Neural cell (in vitro differentiated cells): Measurements from ENCODE around the gene PCBP4. TPM values are rescaled to one million over a fixed set of nuclear protein-coding genes. Genes with fewer than 3 reads are reported as not detected.

ENCODE experiments used
- H2AFZ ChIP-seq: fragments of 200-600, 300-800 bp; sonication (generic), shearing (Covaris generic); 2 replicates; pipeline ENCODE4 v1.6.0; 2014; ENCODE audit warnings: low read depth, mild to moderate bottlenecking, antibody characterized with exemption, low read length, moderate library complexity
- H3F3A ChIP-seq: fragments of 200-600 bp; shearing (Covaris generic); 2 replicates; pipeline ENCODE4 v1.6.1; 2016; ENCODE audit warnings: mild to moderate bottlenecking, moderate library complexity, mixed read lengths, antibody characterized with exemption, low read length; ENCODE audit not compliant: insufficient read depth, poor library complexity, severe bottlenecking
- H3K27ac ChIP-seq: fragments of 200-600, 300-800 bp; sonication (generic), shearing (Covaris generic); 2 replicates; pipeline ENCODE4 v1.5.1; 2014; ENCODE audit warnings: mild to moderate bottlenecking, low read length, moderate library complexity
- H3K27me3 ChIP-seq: fragments of 300-800, 200-600 bp; sonication (generic), shearing (Covaris generic); 2 replicates; pipeline ENCODE4 v1.6.0; 2014; ENCODE audit warnings: mild to moderate bottlenecking, low read depth, low read length, moderate library complexity; ENCODE audit not compliant: insufficient read depth
- H3K36me3 ChIP-seq: fragments of 300-800, 200-600 bp; sonication (generic), shearing (Covaris generic); 2 replicates; pipeline ENCODE4 v1.5.1; 2014; ENCODE audit warnings: mild to moderate bottlenecking, antibody characterized with exemption, low read length, moderate library complexity; ENCODE audit not compliant: insufficient read depth
- H3K4me2 ChIP-seq: fragments of 300-800, 200-600 bp; sonication (generic), shearing (Covaris generic); 2 replicates; pipeline ENCODE4 v1.6.0; 2014; ENCODE audit warnings: mild to moderate bottlenecking, low read length
- H3K4me3 ChIP-seq: fragments of 300-800, 200-600 bp; sonication (generic), shearing (Covaris generic); 2 replicates; pipeline ENCODE4 v1.5.1; 2014; ENCODE audit warnings: mild to moderate bottlenecking, low read length, moderate library complexity
- H3K79me2 ChIP-seq: fragments of 200-600 bp; shearing (Covaris generic); replicated peaks from 2 replicates; pipeline ENCODE4 v1.6.0; 2014; ENCODE audit warnings: mild to moderate bottlenecking, low read length, moderate library complexity; ENCODE audit not compliant: insufficient read depth
- H3K9ac ChIP-seq: fragments of 300-800, 200-600 bp; sonication (generic), shearing (Covaris generic); 2 replicates; pipeline ENCODE4 v1.6.1; 2016; ENCODE audit warnings: mild to moderate bottlenecking, low read length, mixed read lengths
- H3K9me2 ChIP-seq: fragments of 200-600 bp; shearing (Covaris generic); 2 replicates; pipeline ENCODE4 v1.6.1; 2016; ENCODE audit warnings: mild to moderate bottlenecking, low read length, mixed read lengths; ENCODE audit not compliant: insufficient read depth
- H3K9me3 ChIP-seq: fragments of 200-600, 300-800 bp; sonication (generic), shearing (Covaris generic); 2 replicates; pipeline ENCODE4 v1.6.1; 2016; ENCODE audit warnings: mild to moderate bottlenecking, mixed run types, low read length, moderate library complexity, mixed read lengths
- H4K20me1 ChIP-seq: fragments of 200-600 bp; shearing (Covaris generic); 2 replicates; pipeline ENCODE4 v1.6.1; 2016; ENCODE audit warnings: mild to moderate bottlenecking, mixed run types; ENCODE audit not compliant: insufficient read depth
- EP300 ChIP-seq: fragments of 450-650 bp; conservative IDR thresholded peaks from 2 replicates; pipeline ENCODE4 v1.6.1; 2014; ENCODE audit warnings: antibody characterized with exemption, mild to moderate bottlenecking, moderate library complexity; ENCODE audit not compliant: poor library complexity, severe bottlenecking
- EZH2 ChIP-seq: fragments of 200-600, 300-800 bp; shearing (Covaris generic), sonication (generic); IDR thresholded peaks from 2 replicates; pipeline ENCODE4 v1.6.1; 2014; ENCODE audit warnings: antibody characterized with exemption, low read length, borderline replicate concordance, mild to moderate bottlenecking; ENCODE audit not compliant: insufficient read depth, poor library complexity, severe bottlenecking
- MXI1 ChIP-seq: fragments of 450-650 bp; conservative IDR thresholded peaks from 2 replicates; pipeline ENCODE4 v1.6.1; 2014; ENCODE audit warnings: antibody characterized with exemption, mild to moderate bottlenecking; ENCODE audit not compliant: poor library complexity, severe bottlenecking
- RAD21 ChIP-seq: fragments of 450-650 bp; conservative IDR thresholded peaks from 2 replicates; pipeline ENCODE4 v1.6.1; 2014; ENCODE audit warnings: antibody characterized with exemption, mild to moderate bottlenecking, moderate library complexity
- SMC3 ChIP-seq: fragments of 450-650 bp; conservative IDR thresholded peaks from 2 replicates; pipeline ENCODE4 v1.6.1; 2014; ENCODE audit warnings: antibody characterized with exemption, mild to moderate bottlenecking, moderate library complexity; ENCODE audit not compliant: poor library complexity
- TAF1 ChIP-seq: IDR thresholded peaks from 2 replicates; pipeline ENCODE4 v1.6.1; 2012; ENCODE audit warnings: low read depth
- polyA plus RNA-seq: library from polyadenylated mRNA; depleted of rRNA; stranded (reverse); fragments of >200 nt; gene quantifications from 2 replicates; pipeline ENCODE4 v1.2.3, GENCODE V29; 2014
- TF ChIP-seq, protein P1 (sequence below): fragments of 450-650 bp; IDR thresholded peaks from 2 replicates; pipeline ENCODE4 v1.5.1; 2014; ENCODE audit warnings: antibody characterized with exemption, mild to moderate bottlenecking, moderate library complexity; ENCODE audit not compliant: poor library complexity, severe bottlenecking
- TF ChIP-seq, protein P2 (sequence below): IDR thresholded peaks from 2 replicates; pipeline ENCODE4 v1.6.1; 2012; ENCODE audit warnings: borderline replicate concordance

PCBP4 gene
- polyA plus RNA-seq, 1 donor from 2014 or later = 251 TPM

DNA sequence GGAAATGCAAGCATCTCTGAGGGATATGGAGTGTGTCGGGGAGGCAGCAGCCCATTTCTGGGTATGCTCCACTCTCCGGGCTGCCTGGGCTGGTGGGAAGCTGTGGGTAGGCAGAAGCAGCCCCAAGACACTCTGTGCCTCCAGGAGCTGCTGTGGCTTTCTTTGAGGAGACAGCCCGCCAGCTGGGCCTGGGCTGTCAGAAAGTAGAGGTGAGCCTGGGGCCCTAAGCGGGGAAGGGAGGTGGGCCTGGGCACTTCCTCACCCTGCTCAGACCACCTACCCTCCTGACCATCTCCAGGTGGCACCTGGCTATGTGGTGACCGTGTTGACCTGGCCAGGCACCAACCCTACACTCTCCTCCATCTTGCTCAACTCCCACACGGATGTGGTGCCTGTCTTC is 17.8 kb upstream of the PCBP4 start:
- no peak for TF ChIP-seq TAF1
- no peak for TF ChIP-seq EP300
- TF ChIP-seq, protein P1, sequence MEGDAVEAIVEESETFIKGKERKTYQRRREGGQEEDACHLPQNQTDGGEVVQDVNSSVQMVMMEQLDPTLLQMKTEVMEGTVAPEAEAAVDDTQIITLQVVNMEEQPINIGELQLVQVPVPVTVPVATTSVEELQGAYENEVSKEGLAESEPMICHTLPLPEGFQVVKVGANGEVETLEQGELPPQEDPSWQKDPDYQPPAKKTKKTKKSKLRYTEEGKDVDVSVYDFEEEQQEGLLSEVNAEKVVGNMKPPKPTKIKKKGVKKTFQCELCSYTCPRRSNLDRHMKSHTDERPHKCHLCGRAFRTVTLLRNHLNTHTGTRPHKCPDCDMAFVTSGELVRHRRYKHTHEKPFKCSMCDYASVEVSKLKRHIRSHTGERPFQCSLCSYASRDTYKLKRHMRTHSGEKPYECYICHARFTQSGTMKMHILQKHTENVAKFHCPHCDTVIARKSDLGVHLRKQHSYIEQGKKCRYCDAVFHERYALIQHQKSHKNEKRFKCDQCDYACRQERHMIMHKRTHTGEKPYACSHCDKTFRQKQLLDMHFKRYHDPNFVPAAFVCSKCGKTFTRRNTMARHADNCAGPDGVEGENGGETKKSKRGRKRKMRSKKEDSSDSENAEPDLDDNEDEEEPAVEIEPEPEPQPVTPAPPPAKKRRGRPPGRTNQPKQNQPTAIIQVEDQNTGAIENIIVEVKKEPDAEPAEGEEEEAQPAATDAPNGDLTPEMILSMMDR = no peak
- no peak for TF ChIP-seq SMC3
- TF ChIP-seq EZH2 = no peak
- TF ChIP-seq, protein P2, sequence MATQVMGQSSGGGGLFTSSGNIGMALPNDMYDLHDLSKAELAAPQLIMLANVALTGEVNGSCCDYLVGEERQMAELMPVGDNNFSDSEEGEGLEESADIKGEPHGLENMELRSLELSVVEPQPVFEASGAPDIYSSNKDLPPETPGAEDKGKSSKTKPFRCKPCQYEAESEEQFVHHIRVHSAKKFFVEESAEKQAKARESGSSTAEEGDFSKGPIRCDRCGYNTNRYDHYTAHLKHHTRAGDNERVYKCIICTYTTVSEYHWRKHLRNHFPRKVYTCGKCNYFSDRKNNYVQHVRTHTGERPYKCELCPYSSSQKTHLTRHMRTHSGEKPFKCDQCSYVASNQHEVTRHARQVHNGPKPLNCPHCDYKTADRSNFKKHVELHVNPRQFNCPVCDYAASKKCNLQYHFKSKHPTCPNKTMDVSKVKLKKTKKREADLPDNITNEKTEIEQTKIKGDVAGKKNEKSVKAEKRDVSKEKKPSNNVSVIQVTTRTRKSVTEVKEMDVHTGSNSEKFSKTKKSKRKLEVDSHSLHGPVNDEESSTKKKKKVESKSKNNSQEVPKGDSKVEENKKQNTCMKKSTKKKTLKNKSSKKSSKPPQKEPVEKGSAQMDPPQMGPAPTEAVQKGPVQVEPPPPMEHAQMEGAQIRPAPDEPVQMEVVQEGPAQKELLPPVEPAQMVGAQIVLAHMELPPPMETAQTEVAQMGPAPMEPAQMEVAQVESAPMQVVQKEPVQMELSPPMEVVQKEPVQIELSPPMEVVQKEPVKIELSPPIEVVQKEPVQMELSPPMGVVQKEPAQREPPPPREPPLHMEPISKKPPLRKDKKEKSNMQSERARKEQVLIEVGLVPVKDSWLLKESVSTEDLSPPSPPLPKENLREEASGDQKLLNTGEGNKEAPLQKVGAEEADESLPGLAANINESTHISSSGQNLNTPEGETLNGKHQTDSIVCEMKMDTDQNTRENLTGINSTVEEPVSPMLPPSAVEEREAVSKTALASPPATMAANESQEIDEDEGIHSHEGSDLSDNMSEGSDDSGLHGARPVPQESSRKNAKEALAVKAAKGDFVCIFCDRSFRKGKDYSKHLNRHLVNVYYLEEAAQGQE = no peak
- no peak for TF ChIP-seq RAD21
- Histone ChIP-seq H3K27ac (no peak overlapping the region), H3K4me3 (no peak overlapping the region), H3K79me2 (no peaks in the 10 kb centered on the region), H3K9ac (no peak overlapping the region), H3K27me3 (no peaks in the 10 kb centered on the region), H3K9me3 (no peaks in the 10 kb centered on the region), H3K36me3 (no peaks in the 10 kb centered on the region), H3K9me2 (no peaks in the 10 kb centered on the region), H3F3A (no peaks in the 10 kb centered on the region), H3K4me2 (no peak overlapping the region), H4K20me1 (no peaks in the 10 kb centered on the region), H2AFZ (no peak overlapping the region)

DNA sequence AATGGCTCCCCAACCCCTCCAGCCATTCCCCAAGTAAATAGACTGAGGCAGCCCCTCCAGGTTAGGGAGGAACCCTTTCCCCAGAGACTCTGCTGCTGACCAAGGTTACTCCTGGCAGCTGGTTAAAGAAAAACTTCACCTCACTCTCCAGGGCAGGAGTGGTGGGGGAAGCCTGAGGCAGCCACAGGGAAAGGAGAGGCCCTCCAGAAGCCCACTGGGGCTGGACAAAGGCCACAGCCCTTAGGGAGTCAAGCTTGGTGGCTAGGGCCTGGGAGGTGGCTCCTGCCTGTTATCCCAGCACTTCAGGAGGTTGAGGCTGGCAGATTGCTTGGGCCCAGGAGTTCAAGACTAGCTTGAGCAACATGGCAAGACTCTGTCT is 17.0 kb upstream of the PCBP4 start:
- Histone ChIP-seq H3K9me3 (no peaks in the 10 kb centered on the region), H3K36me3 (no peaks in the 10 kb centered on the region), H3K27ac (no peak overlapping the region), H2AFZ (no peak overlapping the region), H4K20me1 (no peaks in the 10 kb centered on the region), H3F3A (no peaks in the 10 kb centered on the region), H3K79me2 (no peaks in the 10 kb centered on the region), H3K4me2 (no peak overlapping the region), H3K4me3 (no peak overlapping the region), H3K27me3 (no peaks in the 10 kb centered on the region), H3K9me2 (no peaks in the 10 kb centered on the region), H3K9ac (no peak overlapping the region)
- TF ChIP-seq SMC3 (no peak), RAD21 (no peak), MXI1 (no peak)
